Measurements from ENCODE around the gene HS6ST1.

HS6ST1 gene

DNA sequence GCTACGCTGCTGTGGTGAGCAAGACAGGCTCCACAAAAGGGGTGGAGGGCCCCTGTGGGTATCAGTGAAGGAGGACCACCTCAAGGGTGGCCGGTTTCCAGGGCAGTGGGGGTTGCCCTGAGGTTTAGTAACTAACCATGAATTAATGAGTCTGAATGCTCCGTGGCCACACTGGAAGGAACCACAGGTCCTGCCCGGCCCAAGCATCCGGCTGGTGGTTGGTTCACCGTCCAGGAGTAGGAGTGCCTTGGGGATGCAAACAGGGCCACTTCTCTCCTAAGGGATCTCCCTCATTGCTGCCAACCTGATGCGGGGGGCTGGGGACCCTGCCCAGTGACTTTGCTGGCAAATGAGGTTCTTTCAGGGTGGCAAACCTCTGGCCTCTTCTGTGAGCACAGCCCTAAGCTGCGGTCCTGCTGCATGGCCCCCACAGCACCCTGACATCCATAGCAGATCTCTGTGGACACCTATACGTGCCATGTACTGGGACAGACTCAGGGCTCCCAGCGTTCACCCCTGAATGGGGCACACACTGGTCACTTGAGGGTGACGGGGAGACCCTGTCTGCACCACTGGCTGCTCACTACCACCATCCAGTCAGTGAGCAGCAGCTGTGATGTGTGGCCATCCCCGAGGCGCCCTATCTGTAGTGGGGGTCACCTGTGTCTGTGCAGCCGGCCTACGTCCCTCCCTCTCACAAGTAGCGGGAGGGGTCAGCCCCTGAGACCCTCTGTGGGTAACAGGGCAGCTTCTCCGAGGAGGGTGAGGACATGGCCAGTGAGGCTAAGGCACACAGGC is 41.6 kb downstream of the HS6ST1 start:
- 87 to 93% methylated on average over 14 to 16 of the region's 17 CpGs for WGBS, 2 experiments (ENCODE audit: insufficient coverage in 2 of 2)
- Histone ChIP-seq H3K9me3 (ENCODE audit: control insufficient read depth, low read length) (peaks cover 6% of the 10 kb centered on the region), H3K27ac (ENCODE audit: low read depth, low read length, severe bottlenecking) (no peak overlapping the region), H3K4me1 (ENCODE audit: control insufficient read depth, insufficient read depth, low read length, poor library complexity, severe bottlenecking) (peaks cover 3% of the 10 kb centered on the region), H3K36me3 (ENCODE audit: control insufficient read depth, insufficient read depth, low read length) (peaks cover 18% of the 10 kb centered on the region), H3K4me3 (ENCODE audit: extremely low read depth, insufficient read depth, low read length, poor library complexity, severe bottlenecking) (no peak overlapping the region)

DNA sequence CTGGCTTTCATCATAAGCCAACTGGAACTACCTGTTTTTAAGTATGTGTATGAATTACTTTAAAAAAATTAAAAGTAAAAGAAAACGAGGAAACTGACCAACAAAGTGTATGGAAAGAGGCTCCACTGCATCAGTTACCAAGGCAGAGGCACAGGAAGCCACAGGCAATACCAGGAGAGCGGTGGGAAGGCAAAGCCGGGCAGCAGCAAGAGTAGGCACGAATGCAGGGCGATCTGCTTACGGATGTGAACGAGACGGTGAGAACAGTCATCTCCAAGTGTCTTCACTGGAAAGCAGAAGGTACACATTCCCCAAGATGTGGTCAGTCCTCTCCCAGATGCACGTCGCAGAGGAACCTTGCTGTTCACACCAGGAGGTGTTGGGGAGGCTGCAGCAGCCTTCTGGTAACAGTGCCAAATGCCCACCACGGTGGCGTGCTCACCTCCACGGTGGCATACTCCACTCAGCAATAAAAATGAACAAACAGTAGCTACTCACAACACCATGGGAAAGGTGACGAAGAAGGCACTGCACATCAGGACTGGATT is 43.1 kb downstream of the HS6ST1 start:
- Histone ChIP-seq H3K27ac (ENCODE audit: low read depth, low read length, severe bottlenecking) (no peak overlapping the region), H3K36me3 (ENCODE audit: control insufficient read depth, insufficient read depth, low read length) (peaks cover 18% of the 10 kb centered on the region), H3K9me3 (ENCODE audit: control insufficient read depth, low read length) (peaks cover 6% of the 10 kb centered on the region), H3K4me3 (ENCODE audit: extremely low read depth, insufficient read depth, low read length, poor library complexity, severe bottlenecking) (no peak overlapping the region), H3K4me1 (ENCODE audit: control insufficient read depth, insufficient read depth, low read length, poor library complexity, severe bottlenecking) (peaks cover 3% of the 10 kb centered on the region)
- 94 to 98% methylated on average over 9 to 13 of the region's 14 CpGs for WGBS, 2 experiments (ENCODE audit: insufficient coverage in 2 of 2)

DNA sequence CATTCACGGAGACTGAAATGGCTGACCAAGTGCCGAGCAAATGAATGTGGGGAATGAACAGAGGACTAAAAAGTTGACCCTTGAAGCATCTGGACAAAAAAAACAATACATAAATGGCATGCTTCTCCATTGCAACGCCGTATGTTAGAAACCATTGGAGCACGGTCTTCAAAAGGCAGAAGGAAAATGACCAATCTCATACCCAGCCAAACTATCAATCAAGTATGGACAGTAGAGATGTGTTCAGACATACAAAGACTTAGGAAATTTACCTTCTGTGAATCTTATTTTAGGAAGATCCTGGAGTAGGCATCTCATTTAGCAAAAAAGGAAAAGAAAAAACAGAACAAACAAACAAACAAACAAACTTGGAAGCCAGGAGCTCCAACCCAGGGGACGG is 44.5 kb downstream of the HS6ST1 start:
- H3K4me3 ChIP-seq (ENCODE audit: extremely low read depth, insufficient read depth, low read length, poor library complexity, severe bottlenecking): no peak overlapping the region
- H3K4me1 ChIP-seq (ENCODE audit: control insufficient read depth, insufficient read depth, low read length, poor library complexity, severe bottlenecking): peaks cover 3% of the 10 kb centered on the region
- peaks cover 18% of the 10 kb centered on the region for H3K36me3 ChIP-seq (ENCODE audit: control insufficient read depth, insufficient read depth, low read length)
- no peak overlapping the region for H3K27ac ChIP-seq (ENCODE audit: low read depth, low read length, severe bottlenecking)
- peaks cover 6% of the 10 kb centered on the region for H3K9me3 ChIP-seq (ENCODE audit: control insufficient read depth, low read length)
- 94 to 96% methylated on average over 3 to 4 of the region's 6 CpGs for WGBS, 2 experiments (ENCODE audit: insufficient coverage in 2 of 2)

DNA sequence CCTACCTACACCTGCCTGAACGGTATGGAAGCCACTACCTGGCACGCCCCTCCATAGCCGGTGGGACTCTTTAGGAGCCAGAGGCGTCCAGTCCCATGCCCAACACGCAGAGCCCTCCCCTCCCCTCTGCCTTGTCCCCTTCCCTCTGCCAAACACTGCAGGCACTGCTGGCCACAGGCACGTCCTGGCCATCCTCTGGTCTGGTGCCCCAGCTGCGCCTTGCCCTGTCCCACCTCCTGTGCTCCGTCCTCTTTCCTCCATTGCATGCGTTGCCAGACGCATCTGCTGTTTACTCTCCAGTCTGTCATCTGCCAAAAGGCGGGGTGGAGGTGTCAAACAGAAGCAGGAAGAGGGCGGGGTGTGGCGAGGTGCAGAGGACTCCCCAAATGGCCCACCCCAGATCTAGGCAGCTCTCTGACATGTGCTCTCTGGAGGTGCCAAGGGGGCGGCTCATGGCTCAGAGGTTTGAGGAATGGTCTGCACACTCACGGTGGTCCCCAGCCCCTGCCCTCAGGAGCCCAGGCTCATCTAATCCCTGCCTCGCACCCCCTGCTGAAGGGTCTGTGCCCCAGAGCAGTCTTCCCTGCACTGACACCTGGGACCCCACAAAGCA is 45.1 kb downstream of the HS6ST1 start:
- Histone ChIP-seq H3K4me1 (ENCODE audit: control insufficient read depth, insufficient read depth, low read length, poor library complexity, severe bottlenecking) (peaks cover 3% of the 10 kb centered on the region), H3K27ac (ENCODE audit: low read depth, low read length, severe bottlenecking) (no peak overlapping the region), H3K4me3 (ENCODE audit: extremely low read depth, insufficient read depth, low read length, poor library complexity, severe bottlenecking) (no peak overlapping the region), H3K9me3 (ENCODE audit: control insufficient read depth, low read length) (peaks cover 6% of the 10 kb centered on the region), H3K36me3 (ENCODE audit: control insufficient read depth, insufficient read depth, low read length) (peaks cover 18% of the 10 kb centered on the region)
- 91 to 94% methylated on average over 14 to 16 of the region's 16 CpGs for WGBS, 2 experiments (ENCODE audit: insufficient coverage in 2 of 2)

DNA sequence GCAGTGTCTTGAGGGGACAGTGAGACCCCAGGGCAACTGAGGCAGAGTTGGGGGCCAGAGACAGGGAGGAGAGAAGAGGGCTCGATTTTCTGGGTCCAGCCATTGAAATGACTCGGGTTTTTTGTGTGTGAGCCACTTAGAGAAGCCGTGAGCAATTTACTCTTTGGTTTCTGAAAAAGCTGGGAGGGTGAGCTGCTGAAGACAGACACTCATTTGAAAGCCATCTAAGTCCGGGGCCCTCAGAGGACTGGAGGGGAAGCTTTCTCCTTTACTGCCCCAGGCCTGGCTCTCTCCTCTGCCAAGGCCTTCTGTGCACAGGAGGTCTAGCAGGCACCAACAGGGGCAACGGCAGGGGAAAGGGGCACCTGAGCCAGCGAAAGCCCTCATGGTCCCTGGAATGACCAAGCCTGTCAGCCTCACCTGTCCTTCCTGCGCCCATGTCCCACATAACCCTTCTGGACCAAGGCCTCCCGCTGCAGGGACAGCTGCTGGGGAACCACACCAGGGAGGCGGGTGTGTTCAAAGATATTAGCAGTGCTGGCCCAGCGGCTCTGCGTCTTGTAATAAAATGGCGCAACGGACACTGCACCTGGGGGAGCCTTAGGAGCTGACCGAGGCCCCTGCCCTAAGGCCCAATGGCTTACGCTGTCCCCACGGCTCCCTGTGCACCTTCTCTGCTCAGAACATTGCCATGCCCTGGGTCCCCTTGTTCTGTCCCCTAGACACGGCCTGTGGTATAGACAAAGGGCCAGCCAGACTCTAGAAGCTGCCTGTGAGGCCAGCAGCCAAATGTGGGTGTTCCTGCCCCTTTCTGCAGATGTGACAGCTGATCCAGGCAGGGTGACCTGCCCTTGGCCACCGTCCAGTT is 45.8 kb downstream of the HS6ST1 start:
- Histone ChIP-seq H3K27ac (ENCODE audit: low read depth, low read length, severe bottlenecking) (no peak overlapping the region), H3K36me3 (ENCODE audit: control insufficient read depth, insufficient read depth, low read length) (peaks cover 18% of the 10 kb centered on the region), H3K4me1 (ENCODE audit: control insufficient read depth, insufficient read depth, low read length, poor library complexity, severe bottlenecking) (peaks cover 3% of the 10 kb centered on the region), H3K4me3 (ENCODE audit: extremely low read depth, insufficient read depth, low read length, poor library complexity, severe bottlenecking) (no peak overlapping the region), H3K9me3 (ENCODE audit: control insufficient read depth, low read length) (peaks cover 6% of the 10 kb centered on the region)
- WGBS, 2 experiments (ENCODE audit: insufficient coverage in 2 of 2): 85 to 95% methylated on average over 16 to 18 of the region's 18 CpGs

DNA sequence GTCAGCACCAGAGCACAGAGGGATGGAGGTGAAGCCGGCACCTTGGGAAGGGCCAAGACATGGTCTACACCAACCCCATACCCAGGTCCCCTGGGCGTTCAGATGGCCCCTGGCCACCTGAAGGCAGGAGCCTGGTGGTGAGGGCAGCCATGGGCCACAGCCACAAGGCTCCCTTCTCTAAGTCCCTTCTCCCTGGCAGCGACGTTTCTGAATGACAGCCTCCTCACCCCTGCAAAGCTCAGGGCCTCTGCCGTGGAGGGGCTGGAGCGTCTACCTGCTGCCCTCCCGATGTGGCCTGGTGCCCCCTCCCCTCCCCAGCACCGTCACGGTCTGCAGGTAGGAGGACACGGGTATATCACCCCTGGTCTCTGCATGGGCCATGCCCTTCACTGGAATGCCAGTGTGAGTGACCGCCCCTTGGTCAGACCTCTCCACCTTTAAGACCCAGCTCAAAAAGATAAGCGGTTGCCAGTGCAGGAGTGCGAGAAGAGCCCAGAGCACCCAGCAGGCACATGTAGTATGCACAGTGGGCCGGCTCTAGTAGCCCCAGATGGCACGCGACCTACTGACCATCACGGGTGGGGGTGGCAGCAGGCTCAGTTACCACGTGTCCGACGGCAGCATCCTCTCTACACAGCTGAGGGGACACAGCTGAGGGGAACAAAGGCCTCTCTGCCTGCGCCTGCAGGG is 46.6 kb downstream of the HS6ST1 start:
- H3K27ac ChIP-seq (ENCODE audit: low read depth, low read length, severe bottlenecking): no peak overlapping the region
- H3K4me1 ChIP-seq (ENCODE audit: control insufficient read depth, insufficient read depth, low read length, poor library complexity, severe bottlenecking): peaks cover 3% of the 10 kb centered on the region
- peaks cover 18% of the 10 kb centered on the region for H3K36me3 ChIP-seq (ENCODE audit: control insufficient read depth, insufficient read depth, low read length)
- 94 to 96% methylated on average over 13 to 19 of the region's 21 CpGs for WGBS, 2 experiments (ENCODE audit: insufficient coverage in 2 of 2)
- no peak overlapping the region for H3K4me3 ChIP-seq (ENCODE audit: extremely low read depth, insufficient read depth, low read length, poor library complexity, severe bottlenecking)
- H3K9me3 ChIP-seq (ENCODE audit: control insufficient read depth, low read length): peaks cover 6% of the 10 kb centered on the region

DNA sequence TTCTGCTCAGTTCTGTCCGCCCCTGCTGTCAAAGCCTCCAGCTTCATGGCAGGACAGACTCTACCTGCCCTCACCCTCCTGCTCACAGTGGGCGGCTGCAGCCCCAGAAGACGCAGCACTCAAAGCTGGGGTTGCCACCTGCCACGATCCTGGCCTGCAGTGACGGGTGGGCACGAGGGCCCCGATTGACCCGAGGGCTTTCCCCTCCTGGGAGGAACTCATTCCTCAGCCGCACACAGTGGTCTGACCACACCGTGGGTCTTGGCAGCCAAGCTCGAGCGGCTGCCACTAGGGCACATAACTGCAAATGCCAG is 47.1 kb downstream of the HS6ST1 start:
- 96 to 97% methylated on average over 10 to 12 of the region's 12 CpGs for WGBS, 2 experiments (ENCODE audit: insufficient coverage in 2 of 2)
- no peak overlapping the region for H3K27ac ChIP-seq (ENCODE audit: low read depth, low read length, severe bottlenecking)
- H3K9me3 ChIP-seq (ENCODE audit: control insufficient read depth, low read length): peaks cover 6% of the 10 kb centered on the region
- peaks cover 18% of the 10 kb centered on the region for H3K36me3 ChIP-seq (ENCODE audit: control insufficient read depth, insufficient read depth, low read length)
- peaks cover 2% of the 10 kb centered on the region for H3K4me1 ChIP-seq (ENCODE audit: control insufficient read depth, insufficient read depth, low read length, poor library complexity, severe bottlenecking)
- H3K4me3 ChIP-seq (ENCODE audit: extremely low read depth, insufficient read depth, low read length, poor library complexity, severe bottlenecking): no peak overlapping the region

DNA sequence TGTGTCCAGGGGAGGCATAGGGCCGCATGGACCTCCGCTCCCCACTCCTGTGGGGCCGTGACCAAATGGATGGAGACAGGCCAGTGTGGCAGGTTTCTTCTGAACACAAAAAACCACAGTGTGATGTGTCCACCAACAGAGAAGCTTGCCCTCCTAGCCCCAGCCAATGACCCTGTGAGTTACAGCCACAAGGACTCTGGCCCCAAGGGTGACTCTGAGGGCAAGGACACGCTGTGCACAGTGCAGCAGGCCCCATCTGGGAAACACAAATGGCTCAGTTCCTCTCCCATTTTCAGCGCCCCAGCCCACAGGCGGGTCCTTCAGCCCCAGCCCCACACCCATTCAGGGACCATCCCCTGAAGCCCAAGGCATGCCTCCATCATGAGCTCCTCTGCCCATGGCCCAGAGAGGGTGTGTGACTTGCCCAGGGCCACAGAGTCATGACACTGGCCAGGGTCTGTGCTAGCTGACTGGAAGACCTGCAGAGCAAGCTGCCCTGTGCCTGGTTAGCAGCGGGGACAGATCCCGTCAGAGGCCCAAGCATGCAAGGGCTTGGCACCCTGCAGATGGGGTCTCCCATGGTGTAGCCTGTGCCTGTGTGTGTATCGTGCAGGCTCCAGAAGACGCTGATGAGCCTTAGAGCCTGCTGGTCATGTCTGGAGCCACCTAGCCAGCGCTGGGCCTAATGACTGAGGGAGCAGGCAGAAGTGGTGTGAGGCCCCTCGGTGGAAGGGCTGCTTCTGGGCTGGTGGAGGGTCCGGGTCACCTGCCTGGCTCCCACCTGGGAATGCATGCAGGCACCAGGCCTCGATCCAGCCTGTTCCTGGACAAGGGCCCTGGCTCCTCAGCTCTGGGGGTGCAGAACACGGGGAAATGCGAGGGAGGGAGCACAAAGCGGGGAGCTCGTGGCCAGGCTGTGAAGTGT is 47.7 kb downstream of the HS6ST1 start:
- H3K4me3 ChIP-seq (ENCODE audit: extremely low read depth, insufficient read depth, low read length, poor library complexity, severe bottlenecking): no peak overlapping the region

DNA sequence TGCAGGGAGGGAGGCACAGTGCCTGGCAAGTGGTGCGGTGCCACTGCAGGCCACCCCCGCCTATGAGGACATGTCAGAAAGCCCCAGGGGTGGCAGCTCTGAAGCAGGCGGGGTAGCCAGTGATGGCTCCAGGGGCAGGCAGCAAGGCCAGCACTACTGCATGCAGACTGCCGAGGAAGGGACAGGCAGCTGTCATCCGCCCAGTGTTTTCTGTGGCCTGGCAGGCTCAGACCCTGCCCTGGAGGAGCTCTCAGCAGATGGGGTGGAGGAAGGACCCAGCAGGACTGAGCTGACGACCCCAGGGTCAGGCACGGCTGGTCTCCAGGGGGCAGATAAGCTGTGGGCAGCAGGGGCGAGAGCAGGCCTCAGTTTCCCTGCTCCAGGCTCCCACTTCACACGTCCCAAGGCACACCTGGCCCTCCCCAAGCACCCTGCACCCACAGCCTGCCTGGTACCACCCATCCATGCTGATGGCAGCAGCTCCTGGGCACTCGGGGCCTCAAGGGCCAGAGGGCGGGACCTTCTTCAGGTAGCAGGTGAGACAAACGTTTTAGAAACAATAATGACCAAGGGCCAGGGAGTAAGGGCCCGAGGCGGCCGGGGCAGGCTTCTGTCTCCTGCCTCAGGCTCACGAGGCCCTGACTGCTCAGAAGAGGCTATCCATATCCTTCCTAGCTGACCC is 48.5 kb downstream of the HS6ST1 start:
- H3K36me3 ChIP-seq (ENCODE audit: control insufficient read depth, insufficient read depth, low read length): peaks cover 11% of the 10 kb centered on the region
- H3K9me3 ChIP-seq (ENCODE audit: control insufficient read depth, low read length): peaks cover 6% of the 10 kb centered on the region
- no peak overlapping the region for H3K27ac ChIP-seq (ENCODE audit: low read depth, low read length, severe bottlenecking)
- 90 to 92% methylated on average over 15 to 16 of the region's 16 CpGs for WGBS, 2 experiments (ENCODE audit: insufficient coverage in 2 of 2)
- no peak overlapping the region for H3K4me3 ChIP-seq (ENCODE audit: extremely low read depth, insufficient read depth, low read length, poor library complexity, severe bottlenecking)
- H3K4me1 ChIP-seq (ENCODE audit: control insufficient read depth, insufficient read depth, low read length, poor library complexity, severe bottlenecking): no peaks in the 10 kb centered on the region

More for the DNA sequence above, 47.7 kb downstream of the HS6ST1 start:
- no peaks in the 10 kb centered on the region for H3K4me1 ChIP-seq (ENCODE audit: control insufficient read depth, insufficient read depth, low read length, poor library complexity, severe bottlenecking)
- H3K9me3 ChIP-seq (ENCODE audit: control insufficient read depth, low read length): peaks cover 6% of the 10 kb centered on the region
- H3K27ac ChIP-seq (ENCODE audit: low read depth, low read length, severe bottlenecking): no peak overlapping the region
- peaks cover 18% of the 10 kb centered on the region for H3K36me3 ChIP-seq (ENCODE audit: control insufficient read depth, insufficient read depth, low read length)
- 90 to 91% methylated on average over 16 of the region's 18 CpGs for WGBS, 2 experiments (ENCODE audit: insufficient coverage in 2 of 2)
